Kidney (tissue), 14 donors: ENCODE results near the gene HNRNPA3. TPM values are rescaled to one million over a fixed set of nuclear protein-coding genes. Genes with fewer than 3 reads are reported as not detected.

Experiments
- DNase-seq, 5 donors: peaks; one replicate each; pipeline ENCODE4 v3.0.0-alpha.2; 2013 to 2020
- FAIRE-seq: peaks from 2 replicates; lab custom pipeline; 2012; peaks lifted over from hg19 to GRCh38; lab: Jason Lieb, UNC
- H3K27ac ChIP-seq, 2 donors: one replicate each; pipeline ENCODE4 v1.7.0; 2013; ENCODE audit warnings: low read depth in 2 of 2, low read length in 2 of 2, inconsistent platforms in 1 of 2
- H3K27me3 ChIP-seq: one replicate; pipeline ENCODE4 v1.7.1; 2013; ENCODE audit warnings: low read length, inconsistent platforms; ENCODE audit not compliant: control insufficient read depth, insufficient read depth
- H3K36me3 ChIP-seq, 3 donors: one replicate each; pipeline versions ENCODE4 v1.7.0 to v1.7.1; 2013; ENCODE audit warnings: low read length in 3 of 3, control low read depth in 1 of 3, inconsistent platforms in 1 of 3; ENCODE audit not compliant: insufficient read depth in 3 of 3, control insufficient read depth in 2 of 3
- H3K4me1 ChIP-seq, 3 donors: one replicate each; pipeline versions ENCODE4 v1.7.0 to v1.7.1; 2013; ENCODE audit warnings: low read length in 3 of 3, inconsistent platforms in 1 of 3, low read depth in 1 of 3; ENCODE audit not compliant: control insufficient read depth in 2 of 3, insufficient read depth in 2 of 3
- H3K4me3 ChIP-seq, 3 donors: one replicate each; pipeline versions ENCODE4 v1.7.0 to v1.8.1; 2013; ENCODE audit warnings: low read length in 3 of 3, control low read depth in 1 of 3, inconsistent platforms in 1 of 3
- H3K9ac ChIP-seq, 3 donors: one replicate each; pipeline versions ENCODE4 v1.7.0 to v1.7.1; 2013; ENCODE audit warnings: low read length in 3 of 3, control low read depth in 1 of 3, inconsistent platforms in 1 of 3
- H3K9me3 ChIP-seq, 3 donors: one replicate each; pipeline versions ENCODE4 v1.7.0 to v1.7.1; 2013; ENCODE audit warnings: low read length in 3 of 3, control low read depth in 1 of 3, inconsistent platforms in 1 of 3; ENCODE audit not compliant: control insufficient read depth in 2 of 3, insufficient read depth in 1 of 3
- intact Hi-C: fragments of 100-400 bp; cut with DNase I; formaldehyde crosslinking; loops from one replicate; pipeline ENCODE4 v1.11.1; 2022
- polyA plus RNA-seq: library from polyadenylated mRNA; stranded (reverse); fragments of 350-450 nt; fragmentation: Illumina TruSeq; extraction: RNeasy Lipid Tissue Mini Kit (QIAGEN cat#74804); gene quantifications from one replicate; pipeline ENCODE4 v1.2.3, GENCODE V29; 2014; ENCODE audit warnings: low read depth, low replicate concordance; ENCODE audit not compliant: insufficient read depth
- total RNA-seq: library from RNA; stranded (reverse); fragmentation: NEBNext Ultra II Directional; extraction: Animal tissue kit (Norgen Biotek cat#: 25700); gene quantifications from one replicate; pipeline ENCODE4 v1.2.1, GENCODE V29; 2021
- TF ChIP-seq, protein P1 (sequence below): IDR thresholded peaks from 3 replicates; pipeline ENCODE4 v1.5.1; 2012; ENCODE audit warnings: mild to moderate bottlenecking, moderate library complexity, borderline replicate concordance; ENCODE audit not compliant: insufficient read depth; ENCODE audit errors: extremely low read depth
- donor health status: control.
- donor health status: control.
- donor health status: control.
- donor health status: control.
- donor health status: control.
- donor health status: DM: yes; HTN: yes; CAD: no.
- donor health status: Normal renal cell carcinoma (clear cell type).

The HNRNPA3 gene
- total and polyA plus RNA-seq, 2 donors from 2014 or later, result 156 to 173 TPM

GRCh38 chr2:177243073-177243472 is 30.5 kb downstream of the HNRNPA3 start:
- Histone ChIP-seq H3K4me1 (peaks cover 11 to 61% (median 54%) of the 10 kb centered on the region in 3 donors), H3K4me3 (peak overlapping the region in 1 of 3 donors; percentile 18), H3K27me3 (no peaks in the 10 kb centered on the region), H3K9ac (peak overlapping the region in 1 of 3 donors; percentile 32), H3K9me3 (no peaks in the 10 kb centered on the region), H3K36me3 (no peaks in the 10 kb centered on the region), H3K27ac (peak overlapping the region; percentile 75 to 85)
- TF ChIP-seq, protein P1, sequence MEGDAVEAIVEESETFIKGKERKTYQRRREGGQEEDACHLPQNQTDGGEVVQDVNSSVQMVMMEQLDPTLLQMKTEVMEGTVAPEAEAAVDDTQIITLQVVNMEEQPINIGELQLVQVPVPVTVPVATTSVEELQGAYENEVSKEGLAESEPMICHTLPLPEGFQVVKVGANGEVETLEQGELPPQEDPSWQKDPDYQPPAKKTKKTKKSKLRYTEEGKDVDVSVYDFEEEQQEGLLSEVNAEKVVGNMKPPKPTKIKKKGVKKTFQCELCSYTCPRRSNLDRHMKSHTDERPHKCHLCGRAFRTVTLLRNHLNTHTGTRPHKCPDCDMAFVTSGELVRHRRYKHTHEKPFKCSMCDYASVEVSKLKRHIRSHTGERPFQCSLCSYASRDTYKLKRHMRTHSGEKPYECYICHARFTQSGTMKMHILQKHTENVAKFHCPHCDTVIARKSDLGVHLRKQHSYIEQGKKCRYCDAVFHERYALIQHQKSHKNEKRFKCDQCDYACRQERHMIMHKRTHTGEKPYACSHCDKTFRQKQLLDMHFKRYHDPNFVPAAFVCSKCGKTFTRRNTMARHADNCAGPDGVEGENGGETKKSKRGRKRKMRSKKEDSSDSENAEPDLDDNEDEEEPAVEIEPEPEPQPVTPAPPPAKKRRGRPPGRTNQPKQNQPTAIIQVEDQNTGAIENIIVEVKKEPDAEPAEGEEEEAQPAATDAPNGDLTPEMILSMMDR, result no peak
- intact Hi-C loops, result no loop called here
- no peak for FAIRE-seq
- DNase-seq, result no peak

GRCh38 chr2:177243476-177243875 is 30.9 kb downstream of the HNRNPA3 start:
- DNase-seq (no peak), FAIRE-seq (no peak)
- peak overlapping the region; percentile 75 to 85 for H3K27ac ChIP-seq
- no peak overlapping the region for H3K4me3 ChIP-seq
- no peaks in the 10 kb centered on the region for H3K9me3 ChIP-seq
- H3K9ac ChIP-seq, result no peak overlapping the region
- intact Hi-C loops, result no loop called here
- peaks cover 11 to 57% (median 50%) of the 10 kb centered on the region in 3 donors for H3K4me1 ChIP-seq
- no peaks in the 10 kb centered on the region for H3K27me3 ChIP-seq
- H3K36me3 ChIP-seq, result no peaks in the 10 kb centered on the region
- TF ChIP-seq, protein P1, result no peak

- Histone ChIP-seq H3K36me3 (no peaks in the 10 kb centered on the region), H3K4me1 (peaks cover 11 to 50% (median 49%) of the 10 kb centered on the region in 3 donors), H3K4me3 (no peak overlapping the region), H3K9ac (no peak overlapping the region), H3K27ac (peak overlapping the region; percentile 54 to 55), H3K27me3 (no peaks in the 10 kb centered on the region), H3K9me3 (no peaks in the 10 kb centered on the region)
- DNase-seq, result no peak
- FAIRE-seq, result no peak
- intact Hi-C loops, result no loop called here
- TF ChIP-seq, protein P1, result no peak
Measured at GRCh38 chr2:177244244-177244771, 31.7 kb downstream of the HNRNPA3 start.

DNA sequence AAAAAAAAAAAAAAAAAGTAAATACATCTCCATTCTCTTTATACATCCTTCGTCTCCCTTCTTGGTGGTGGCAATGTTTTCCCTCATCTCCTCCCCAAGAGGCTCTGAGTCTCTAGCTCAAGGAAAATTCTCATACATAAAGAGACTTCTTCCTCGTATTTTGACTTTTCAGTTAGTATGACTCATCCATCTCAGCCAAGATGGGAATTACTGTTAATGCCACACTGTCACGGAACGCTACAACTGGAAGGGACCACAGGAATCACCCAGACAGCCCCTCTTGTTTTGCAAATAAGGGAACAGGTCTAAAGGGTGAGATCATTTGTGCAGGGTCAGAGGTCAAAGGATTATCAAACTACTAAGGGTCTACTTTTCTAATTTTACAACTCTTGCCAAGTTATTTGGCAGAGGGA is 32.4 kb downstream of the HNRNPA3 start:
- intact Hi-C loops, result no loop called here
- Histone ChIP-seq H3K9me3 (no peaks in the 10 kb centered on the region), H3K27me3 (no peaks in the 10 kb centered on the region), H3K27ac (peak overlapping the region in 1 of 2 donors; percentile 54), H3K36me3 (no peaks in the 10 kb centered on the region), H3K4me3 (no peak overlapping the region), H3K4me1 (peaks cover 11 to 48% (median 46%) of the 10 kb centered on the region in 3 donors), H3K9ac (no peak overlapping the region)
- FAIRE-seq (no peak), DNase-seq (no peak)
- TF ChIP-seq, protein P1, result no peak
